Endothelial cell of umbilical vein (primary cell): Measurements from ENCODE around the gene OTUD5. TPM values are rescaled to one million over a fixed set of nuclear protein-coding genes. Genes with fewer than 3 reads are reported as not detected.

Experiments used
- BruUV-seq: library from RNA; stranded (reverse); fragments of 400-500 nt; replicated peaks from 2 replicates; lab custom pipeline; 2021; lab: Mats Ljungman, UMichigan
- CTCF ChIA-PET: fragments of 300-600, 350-600 bp; sonication (Branson Sonifier 250); formaldehyde crosslinking; loops from one replicate; lab custom pipeline; 2021; ENCODE audit warnings: antibody characterized with exemption, inconsistent platforms; lab: Charles Lee
- POLR2A ChIA-PET: fragments of 300-600, 350-600 bp; sonication (Branson Sonifier 250); formaldehyde crosslinking; loops from one replicate; lab custom pipeline; 2021; ENCODE audit warnings: antibody characterized with exemption, inconsistent platforms; lab: Charles Lee
- DNase-seq: peaks from one replicate; pipeline ENCODE4 v3.0.0-alpha.2; 2011; ENCODE audit warnings: low read depth, low spot score
- FAIRE-seq: peaks from 2 replicates; lab custom pipeline; 2011; peaks lifted over from hg19 to GRCh38; lab: Jason Lieb, UNC
- H2AFZ ChIP-seq: 2 replicates; pipeline ENCODE4 v1.6.0; 2012; ENCODE audit warnings: low read depth, low read length, control low read depth, inconsistent platforms
- H3K27ac ChIP-seq: 2 replicates; pipeline ENCODE4 v1.5.1; 2011; ENCODE audit warnings: low read depth, mild to moderate bottlenecking, control low read depth, low read length, moderate library complexity; ENCODE audit not compliant: insufficient read depth
- H3K27me3 ChIP-seq, 2 experiments: 2 replicates each; pipeline versions ENCODE4 v1.6.0 to v1.6.1; 2011; ENCODE audit warnings: low read length in 2 of 2, mixed read lengths in 1 of 2; ENCODE audit not compliant: control insufficient read depth in 2 of 2, insufficient read depth in 2 of 2
- H3K36me3 ChIP-seq, 2 experiments: 2 replicates in 1 of 2; 3 replicates in 1 of 2; pipeline ENCODE4 v1.5.1; 2011; ENCODE audit warnings: low read length in 2 of 2, mild to moderate bottlenecking in 1 of 2, moderate library complexity in 1 of 2; ENCODE audit not compliant: control insufficient read depth in 2 of 2, insufficient read depth in 2 of 2; ENCODE audit errors: extremely low read depth in 1 of 2
- H3K4me1 ChIP-seq: 3 replicates; pipeline ENCODE4 v1.5.1; 2011; ENCODE audit warnings: mild to moderate bottlenecking, low read length; ENCODE audit not compliant: control insufficient read depth, insufficient read depth; ENCODE audit errors: extremely low read depth
- H3K4me2 ChIP-seq: 2 replicates; pipeline ENCODE4 v1.6.1; 2011; ENCODE audit warnings: low read length, control low read depth, mixed read lengths; ENCODE audit not compliant: insufficient read depth
- H3K4me3 ChIP-seq, 3 experiments: fragments of 200-600 bp in 1 of 3; sonication (generic), shearing (Covaris generic) in 1 of 3; replicated peaks in 1 of 3; 2 replicates each; pipeline ENCODE4 v1.5.1; 2011 to 2016; ENCODE audit warnings: control low read depth in 3 of 3, low read length in 3 of 3, mild to moderate bottlenecking in 2 of 3, inconsistent platforms in 1 of 3, low read depth in 1 of 3, moderate library complexity in 1 of 3; ENCODE audit not compliant: insufficient read depth in 1 of 3
- H3K79me2 ChIP-seq: 2 replicates; pipeline ENCODE4 v1.6.0; 2012; ENCODE audit warnings: low read length, inconsistent platforms; ENCODE audit not compliant: control insufficient read depth, insufficient read depth
- H3K9ac ChIP-seq: replicated peaks from 2 replicates; pipeline ENCODE3; 2011; ENCODE audit warnings: low read length, control low read depth; ENCODE audit not compliant: insufficient read depth; ENCODE audit errors: extremely low read depth
- H3K9me1 ChIP-seq: replicated peaks from 3 replicates; pipeline ENCODE4 v1.6.0; 2011; ENCODE audit warnings: mild to moderate bottlenecking, low read length; ENCODE audit not compliant: control insufficient read depth, insufficient read depth; ENCODE audit errors: extremely low read depth
- H3K9me3 ChIP-seq: replicated peaks from 2 replicates; pipeline ENCODE4 v1.5.1; 2012; ENCODE audit warnings: low read length, inconsistent platforms; ENCODE audit not compliant: control insufficient read depth, insufficient read depth
- H4K20me1 ChIP-seq: replicated peaks from 2 replicates; pipeline ENCODE3; 2011; ENCODE audit warnings: mild to moderate bottlenecking, low read length; ENCODE audit not compliant: control insufficient read depth, insufficient read depth; ENCODE audit errors: extremely low read depth
- EZH2 ChIP-seq: IDR thresholded peaks from 2 replicates; pipeline ENCODE4 v1.6.1; 2012; ENCODE audit warnings: borderline replicate concordance, low read depth, mild to moderate bottlenecking, moderate library complexity, low read length, inconsistent platforms; ENCODE audit not compliant: severe bottlenecking
- FOS ChIP-seq: IDR thresholded peaks from 2 replicates; pipeline ENCODE4 v1.6.1; 2011; ENCODE audit warnings: mild to moderate bottlenecking, low read length, moderate library complexity, borderline replicate concordance; ENCODE audit not compliant: insufficient read depth
- GATA2 ChIP-seq: IDR thresholded peaks from 2 replicates; pipeline ENCODE4 v1.7.0; 2011; ENCODE audit warnings: low read depth, mild to moderate bottlenecking, moderate library complexity, mixed read lengths, low read length; ENCODE audit not compliant: insufficient read length, insufficient read depth
- JUN ChIP-seq: IDR thresholded peaks from 2 replicates; pipeline ENCODE4 v1.6.1; 2011; ENCODE audit warnings: borderline replicate concordance, low read depth; ENCODE audit not compliant: insufficient read length, insufficient read depth
- MYC ChIP-seq: IDR thresholded peaks from one replicate; pipeline ENCODE4 v1.6.1; 2011; ENCODE audit warnings: mild to moderate bottlenecking, low read depth, low read length
- POLR2A ChIP-seq: IDR thresholded peaks from 2 replicates; pipeline ENCODE4 v1.6.1; 2012; ENCODE audit warnings: low read depth, mild to moderate bottlenecking, control low read depth, low read length
- POLR2AphosphoS5 ChIP-seq: IDR thresholded peaks from 2 replicates; pipeline ENCODE4 v1.6.1; 2012; ENCODE audit warnings: low read depth, mild to moderate bottlenecking, control low read depth, low read length, moderate library complexity; ENCODE audit not compliant: insufficient read depth
- dilution Hi-C: fragments of 300-500 bp; cut with MboI; formaldehyde crosslinking; loops from one replicate; pipeline ENCODE4 v1.15.0; 2019; ENCODE audit warnings: low sequenced_read_pairs; ENCODE audit not compliant: extremely low pct_ligation_motif_present
- intact Hi-C: fragments of 100-400 bp; cut with micrococcal nuclease; formaldehyde crosslinking; loops from one replicate; pipeline ENCODE4 v1.10.0; 2022
- polyA plus RNA-seq, 4 experiments: library from polyadenylated mRNA; depleted of rRNA in 3 of 4; stranded (reverse) in 3 of 4; unstranded in 1 of 4; fragments of >200 nt; gene quantifications; 2 replicates each; pipeline versions ENCODE4 v1.2.1 to v1.2.3, GENCODE V29; 2011 to 2012; ENCODE audit warnings: missing spikeins in 1 of 4
- total RNA-seq: library from RNA; stranded (reverse); gene quantifications from 2 replicates; pipeline ENCODE4 v1.2.3, GENCODE V29; 2021
- TF ChIP-seq, protein P1 (sequence below): IDR thresholded peaks from 2 replicates; pipeline ENCODE4 v1.6.1; 2011; ENCODE audit not compliant: insufficient read depth, insufficient read length
- TF ChIP-seq, protein P2 (sequence below), 2 donors: IDR thresholded peaks; 1 replicate in 1 of 2; 2 replicates in 1 of 2; pipeline ENCODE4 v1.5.1; 2011; ENCODE audit warnings: low read length in 2 of 2, mild to moderate bottlenecking in 2 of 2, moderate library complexity in 2 of 2, control low read depth in 1 of 2, inconsistent platforms in 1 of 2, low read depth in 1 of 2; ENCODE audit not compliant: insufficient read depth in 1 of 2; ENCODE audit errors: extremely low read depth in 1 of 2

OTUD5 gene
- total and polyA plus RNA-seq, 2 donors (not counting 3 experiments of a cell fraction or from before 2014, with no cell fraction given), result 44.3 to 44.6 TPM

DNA sequence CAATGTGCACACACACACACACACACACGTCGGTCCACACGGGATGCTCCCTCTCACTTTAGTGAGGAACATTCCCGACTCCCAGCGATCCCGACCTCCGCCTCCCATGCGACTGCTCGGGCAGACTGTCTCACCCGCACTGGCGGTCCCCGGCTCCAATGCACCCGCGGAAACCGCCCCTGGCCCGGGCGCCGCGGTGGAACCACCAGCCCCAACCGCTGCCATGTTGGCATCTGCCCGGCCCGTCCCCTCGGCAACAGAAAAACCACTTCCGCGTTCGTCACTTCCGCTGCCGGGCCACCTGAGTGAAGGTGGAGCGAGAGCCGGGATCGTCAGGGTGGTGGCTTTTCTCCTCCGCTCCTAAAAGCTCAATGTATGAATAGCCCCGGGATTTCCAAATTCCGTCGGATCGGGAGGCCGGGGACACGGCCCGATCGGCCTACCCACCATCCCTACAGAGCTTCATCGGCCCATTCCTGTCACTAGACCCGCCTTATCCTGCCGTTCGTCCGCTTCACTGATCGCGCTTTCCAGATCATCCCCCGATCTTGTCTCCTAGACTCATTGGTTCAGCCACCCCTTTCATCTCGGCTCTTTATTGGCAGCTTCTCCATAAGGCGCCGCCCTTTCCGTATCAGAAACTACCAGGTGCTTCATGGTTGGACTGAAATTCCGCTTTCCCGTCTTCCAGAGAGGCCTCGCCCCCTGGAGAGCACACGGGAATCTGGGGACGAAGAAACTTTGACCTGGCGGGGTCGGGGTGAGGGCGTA, 45.8 kb downstream of the OTUD5 start, which contains the start of gene SLC35A2:
TSS of gene SLC35A2 (minus strand) at position 235 of the 771 bp plus-strand sequence. CDS start at position 225, 10 bp downstream.
- Histone ChIP-seq H3K4me2 (peak within 1 kb of the TSS; percentile 80), H3K79me2 (peaks cover 17% of the 10 kb centered on the region), H4K20me1 (no peaks in the 10 kb centered on the region), H3K9ac (peak within 1 kb of the TSS; percentile 62), H3K36me3 (no peaks in the 10 kb centered on the region), H3K4me3 (peak within 1 kb of the TSS; percentile 45 to 92 (median 78)), H3K27ac (peak within 1 kb of the TSS; percentile 49), H3K4me1 (peaks cover 9% of the 10 kb centered on the region), H3K9me1 (no peaks in the 10 kb centered on the region), H3K9me3 (no peaks in the 10 kb centered on the region), H2AFZ (peak within 1 kb of the TSS; percentile 43), H3K27me3 (no peaks in the 10 kb centered on the region)
- TF ChIP-seq, protein P1, sequence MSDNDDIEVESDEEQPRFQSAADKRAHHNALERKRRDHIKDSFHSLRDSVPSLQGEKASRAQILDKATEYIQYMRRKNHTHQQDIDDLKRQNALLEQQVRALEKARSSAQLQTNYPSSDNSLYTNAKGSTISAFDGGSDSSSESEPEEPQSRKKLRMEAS, result no peak
- peak; percentile 59 for TF ChIP-seq POLR2A
- ChIA-PET POLR2A (no interaction called here), CTCF (interaction anchor here (0.6 to 1.7 kb wide), 3 partner anchors 14 to 263 kb away, joined by 3 to 4 read pairs (median 3); partner anchors contain the start of genes PQBP1 and TIMM17B)
- TSS peak; percentile 88 for BruUV-seq
- dilution Hi-C loops, result no loop called here
- FAIRE-seq (peak; percentile 89), DNase-seq (peak; percentile 75)
- intact Hi-C loops, result loop anchor here (2.0 kb wide), 2 partner anchors 15 to 111 kb away; partner anchors contain the start of genes PQBP1 and TIMM17B

DNA sequence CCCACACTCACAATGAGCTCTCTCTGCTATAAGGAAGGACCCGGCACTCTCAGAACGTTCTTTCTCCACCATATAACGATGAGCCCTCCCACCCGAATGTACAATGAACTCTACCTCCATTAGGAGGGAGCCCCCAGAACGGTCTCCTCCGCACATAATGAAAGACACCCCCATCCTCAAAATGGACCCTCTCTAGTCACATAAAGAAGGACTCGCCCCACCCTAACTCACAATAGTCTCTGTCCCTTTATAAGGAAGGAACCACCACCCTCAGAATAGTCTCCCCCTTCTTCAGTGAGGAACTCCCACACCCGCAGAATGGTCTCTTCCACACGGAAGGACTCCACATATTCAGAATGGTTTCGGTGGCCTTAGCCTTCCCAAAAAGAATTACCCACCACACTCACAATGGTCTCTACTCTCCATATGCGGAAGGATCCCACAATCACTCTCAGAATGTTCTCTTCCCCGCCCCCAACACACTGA, 46.4 kb downstream of the OTUD5 start:
- dilution Hi-C loops (no loop called here), intact Hi-C loops (loop anchor here (2.0 kb wide), 1 partner anchor 14 kb away; the partner anchor contains the start of genes PQBP1 and TIMM17B)
- no peak for TF ChIP-seq MYC
- TF ChIP-seq, protein P1, result no peak
- no peak for TF ChIP-seq GATA2
- TF ChIP-seq JUN, result no peak
- TF ChIP-seq, protein P2, sequence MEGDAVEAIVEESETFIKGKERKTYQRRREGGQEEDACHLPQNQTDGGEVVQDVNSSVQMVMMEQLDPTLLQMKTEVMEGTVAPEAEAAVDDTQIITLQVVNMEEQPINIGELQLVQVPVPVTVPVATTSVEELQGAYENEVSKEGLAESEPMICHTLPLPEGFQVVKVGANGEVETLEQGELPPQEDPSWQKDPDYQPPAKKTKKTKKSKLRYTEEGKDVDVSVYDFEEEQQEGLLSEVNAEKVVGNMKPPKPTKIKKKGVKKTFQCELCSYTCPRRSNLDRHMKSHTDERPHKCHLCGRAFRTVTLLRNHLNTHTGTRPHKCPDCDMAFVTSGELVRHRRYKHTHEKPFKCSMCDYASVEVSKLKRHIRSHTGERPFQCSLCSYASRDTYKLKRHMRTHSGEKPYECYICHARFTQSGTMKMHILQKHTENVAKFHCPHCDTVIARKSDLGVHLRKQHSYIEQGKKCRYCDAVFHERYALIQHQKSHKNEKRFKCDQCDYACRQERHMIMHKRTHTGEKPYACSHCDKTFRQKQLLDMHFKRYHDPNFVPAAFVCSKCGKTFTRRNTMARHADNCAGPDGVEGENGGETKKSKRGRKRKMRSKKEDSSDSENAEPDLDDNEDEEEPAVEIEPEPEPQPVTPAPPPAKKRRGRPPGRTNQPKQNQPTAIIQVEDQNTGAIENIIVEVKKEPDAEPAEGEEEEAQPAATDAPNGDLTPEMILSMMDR (IDR thresholded peaks at IDR 0.05; ENCODE audit: extremely low read depth in 1 of 2, insufficient read depth in 1 of 2, low read depth in 1 of 2, low read length in 2 of 2), result no peak
- TF ChIP-seq FOS, result no peak
- TF ChIP-seq EZH2, result no peak
- TF ChIP-seq POLR2A, result no peak
- no peak for TF ChIP-seq POLR2AphosphoS5
- Histone ChIP-seq H3K9ac (peak overlapping the region; percentile 62), H3K79me2 (peaks cover 17% of the 10 kb centered on the region), H3K9me1 (no peaks in the 10 kb centered on the region), H3K4me3 (peak overlapping the region; percentile 45 to 92 (median 78)), H3K27ac (peak overlapping the region; percentile 49), H3K4me1 (peaks cover 9% of the 10 kb centered on the region), H3K36me3 (no peaks in the 10 kb centered on the region), H3K27me3 (no peaks in the 10 kb centered on the region), H2AFZ (peak overlapping the region; percentile 23), H4K20me1 (no peaks in the 10 kb centered on the region), H3K9me3 (no peaks in the 10 kb centered on the region), H3K4me2 (peak overlapping the region; percentile 80)
- ChIA-PET POLR2A (no interaction called here), CTCF (interaction anchor here (0.6 to 1.7 kb wide), 3 partner anchors 13 to 262 kb away, joined by 3 to 4 read pairs (median 3); partner anchors contain the start of genes PQBP1 and TIMM17B)
- FAIRE-seq, result no peak
- DNase-seq, result no peak
- BruUV-seq, result TSS peak; percentile 11
